M059J (cell line): Measurements from ENCODE around the gene CCRL2. TPM values are rescaled to one million over a fixed set of nuclear protein-coding genes. Genes with fewer than 3 reads are reported as not detected.
A peak's percentile ranks its signal among the peaks of the same experiment; 100 is the strongest.
"Not testable (repeated sequence)": the region's sequence is repeated elsewhere in the genome, so short reads cannot be mapped to it uniquely, and the experiment has no call there.

Source experiments
- DNase-seq: peaks from one replicate; pipeline ENCODE4 v3.0.0-alpha.2; 2012; ENCODE audit warnings: low read depth
- total RNA-seq: library from RNA; depleted of rRNA; stranded (reverse); fragments of >200 nt; shearing (Covaris generic); gene quantifications from 2 replicates; pipeline ENCODE4 v1.2.3, GENCODE V29; 2014

The CCRL2 gene
- total RNA-seq, 1 experiment from 2014 or later, result 1.0 TPM

DNA sequence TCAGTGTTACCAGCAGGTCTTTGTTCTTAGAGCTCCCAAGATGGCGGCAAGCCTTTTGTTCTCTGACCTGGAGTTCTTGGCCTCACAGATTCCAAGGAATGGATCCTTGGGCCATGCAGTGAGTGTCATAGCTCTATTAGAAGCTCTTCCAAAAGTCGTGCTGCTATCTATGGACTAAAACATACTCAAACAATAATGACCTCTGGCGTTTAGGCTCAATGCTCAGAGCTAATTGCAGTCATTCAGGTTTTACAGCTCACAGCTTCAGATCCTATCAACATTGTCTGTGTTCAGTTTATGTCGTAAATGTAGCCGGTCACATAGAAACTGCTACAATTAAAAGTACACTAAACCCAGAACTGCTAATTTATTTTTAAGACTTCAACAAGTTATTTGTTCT is 22.2 kb downstream of the CCRL2 start:
- DNase-seq, result no peak

DNA sequence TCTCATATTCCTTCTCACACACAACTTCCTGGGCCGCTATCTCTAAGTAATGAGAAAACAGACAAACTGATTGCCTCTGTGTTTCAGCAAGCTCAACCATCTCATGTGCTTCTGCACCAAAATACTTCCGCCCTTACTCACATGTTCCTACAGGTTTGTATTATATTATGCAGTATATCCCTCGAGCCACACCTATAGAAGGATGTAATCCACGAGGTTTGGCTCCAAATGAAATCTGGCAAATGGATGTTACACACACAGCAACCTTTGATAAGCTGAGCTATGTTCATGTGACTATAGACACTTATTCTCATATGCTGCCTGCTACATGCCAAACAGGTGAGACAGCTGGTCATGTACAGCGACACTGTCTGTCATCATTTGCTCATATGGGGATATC is 22.6 kb downstream of the CCRL2 start:
- DNase-seq, result no peak

DNA sequence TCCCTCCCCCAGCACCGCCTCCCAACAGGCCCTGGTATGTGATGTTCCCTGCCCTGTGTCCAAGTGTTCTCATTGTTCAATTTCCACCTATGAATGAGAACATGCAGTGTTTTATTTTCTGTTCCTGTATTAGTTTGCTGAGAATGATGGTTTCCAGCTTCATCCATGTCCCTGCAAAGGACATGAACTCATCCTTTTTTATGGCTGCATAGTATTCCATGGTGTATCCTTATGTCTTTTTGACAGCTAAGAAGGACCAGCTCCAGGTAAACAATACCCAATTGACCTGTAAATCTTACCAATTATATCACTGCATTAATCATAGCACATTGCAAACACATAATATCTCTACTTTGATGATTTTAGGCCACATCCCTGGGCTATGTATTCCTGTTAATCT is 23.8 kb downstream of the CCRL2 start:
- not testable (repeated sequence) for DNase-seq

DNA sequence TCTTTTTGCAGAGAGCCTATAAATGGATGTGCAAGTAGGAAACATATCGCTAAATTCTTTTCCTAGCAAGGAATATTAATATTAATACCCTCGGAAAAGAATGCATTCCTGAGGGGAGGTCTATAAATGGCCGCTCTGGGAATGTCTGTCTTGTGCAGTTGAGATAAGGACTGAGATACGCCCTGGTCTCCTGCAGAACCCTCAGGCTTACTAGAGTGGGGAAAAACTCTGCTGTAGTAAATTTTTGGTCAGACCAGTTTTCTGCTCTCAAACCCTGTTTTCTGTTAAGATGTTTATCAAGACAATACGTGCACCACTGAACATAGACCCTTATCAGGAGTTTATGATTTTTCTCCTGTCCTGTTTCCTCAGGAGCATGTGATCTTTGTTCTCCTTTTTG is 24.8 kb downstream of the CCRL2 start:
- not testable (repeated sequence) for DNase-seq

DNA sequence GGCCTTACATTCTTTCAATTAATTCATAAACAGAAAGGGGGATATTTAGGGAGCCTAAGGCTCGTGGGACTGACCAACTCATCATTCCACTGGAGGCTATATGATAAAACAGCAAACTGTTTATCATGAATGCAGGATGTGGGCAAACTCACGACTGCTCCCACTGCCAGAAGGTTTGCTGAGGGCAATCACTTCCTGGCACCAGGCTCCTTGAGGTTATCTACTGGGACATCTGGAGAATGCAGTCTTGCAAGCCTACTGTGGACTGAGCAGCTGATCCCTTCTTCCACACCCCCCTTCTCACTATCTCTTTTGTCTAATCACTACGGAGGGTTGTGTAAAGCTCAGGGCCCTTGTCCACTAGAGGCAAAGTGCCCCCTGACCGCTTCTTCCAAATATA is 26.1 kb downstream of the CCRL2 start:
- peak; percentile 29 for DNase-seq

DNA sequence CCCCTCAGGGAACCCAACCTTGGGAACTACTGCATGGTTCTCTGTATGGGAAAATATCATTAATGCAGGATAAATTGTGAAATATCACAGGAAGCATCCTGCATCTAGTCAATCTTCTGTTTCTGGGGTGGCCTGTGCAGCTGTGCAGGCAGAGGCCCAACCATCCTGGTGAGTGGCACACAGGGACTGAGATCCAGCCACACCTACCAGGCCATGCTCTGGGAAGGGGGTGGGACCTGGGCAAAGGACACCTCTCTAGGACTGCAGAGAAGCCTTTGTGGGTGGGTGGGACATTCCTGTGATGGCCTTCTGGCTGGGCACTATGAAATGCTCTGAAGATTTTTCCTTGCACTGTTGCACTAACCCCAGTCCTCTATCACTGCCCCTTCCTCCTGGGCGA is 26.8 kb downstream of the CCRL2 start:
- no peak for DNase-seq

DNA sequence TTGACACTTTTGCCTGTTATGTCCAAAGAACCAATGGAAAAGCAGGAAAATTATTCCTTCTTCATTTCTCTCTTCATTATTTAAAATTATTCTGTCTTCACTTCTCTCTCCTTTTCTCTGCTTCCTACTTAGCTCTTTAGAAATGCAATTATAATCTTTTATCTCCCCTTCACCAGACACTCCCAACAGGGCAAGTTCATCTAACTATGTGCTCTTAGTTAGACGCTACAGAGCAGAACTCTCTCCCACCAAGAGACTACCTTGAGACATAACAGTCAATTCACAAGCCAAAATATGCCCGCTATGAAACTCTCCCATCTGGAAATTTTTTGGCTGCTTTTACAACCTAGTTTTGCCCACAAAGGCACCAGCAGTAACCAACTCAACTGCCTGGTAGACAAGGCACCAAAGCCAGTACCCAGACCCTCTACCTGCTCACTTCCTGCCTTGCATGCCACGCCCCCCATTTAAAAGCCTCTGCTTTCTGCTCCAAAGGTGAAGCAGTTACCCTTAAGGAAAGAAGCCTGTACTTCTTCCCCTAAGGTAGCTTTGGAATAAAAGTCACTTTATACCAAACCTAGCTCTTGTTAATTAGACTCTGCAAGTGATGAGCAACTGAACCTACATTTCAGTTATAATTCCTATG is 28.1 kb downstream of the CCRL2 start:
- no peak for DNase-seq

DNA sequence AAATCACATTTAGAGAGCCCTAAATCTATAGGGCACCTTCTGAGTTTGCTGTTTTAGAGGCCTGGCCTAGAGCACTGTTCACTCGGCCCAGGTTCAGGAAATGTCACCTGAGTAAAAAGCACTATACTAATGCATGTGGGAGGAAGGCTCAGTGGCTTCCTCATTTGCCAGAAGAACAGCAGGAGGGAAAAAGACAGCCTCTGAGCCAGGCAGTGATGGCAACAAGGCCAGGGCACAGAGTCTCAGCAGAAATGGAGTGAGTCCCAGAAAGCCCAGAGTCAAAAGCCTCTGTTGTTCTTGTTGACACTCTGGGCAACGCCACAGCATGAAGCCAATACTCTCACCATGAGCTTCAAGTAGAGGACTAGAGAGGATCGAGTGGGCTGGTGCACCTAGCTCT is 31.8 kb downstream of the CCRL2 start:
- no peak for DNase-seq

DNA sequence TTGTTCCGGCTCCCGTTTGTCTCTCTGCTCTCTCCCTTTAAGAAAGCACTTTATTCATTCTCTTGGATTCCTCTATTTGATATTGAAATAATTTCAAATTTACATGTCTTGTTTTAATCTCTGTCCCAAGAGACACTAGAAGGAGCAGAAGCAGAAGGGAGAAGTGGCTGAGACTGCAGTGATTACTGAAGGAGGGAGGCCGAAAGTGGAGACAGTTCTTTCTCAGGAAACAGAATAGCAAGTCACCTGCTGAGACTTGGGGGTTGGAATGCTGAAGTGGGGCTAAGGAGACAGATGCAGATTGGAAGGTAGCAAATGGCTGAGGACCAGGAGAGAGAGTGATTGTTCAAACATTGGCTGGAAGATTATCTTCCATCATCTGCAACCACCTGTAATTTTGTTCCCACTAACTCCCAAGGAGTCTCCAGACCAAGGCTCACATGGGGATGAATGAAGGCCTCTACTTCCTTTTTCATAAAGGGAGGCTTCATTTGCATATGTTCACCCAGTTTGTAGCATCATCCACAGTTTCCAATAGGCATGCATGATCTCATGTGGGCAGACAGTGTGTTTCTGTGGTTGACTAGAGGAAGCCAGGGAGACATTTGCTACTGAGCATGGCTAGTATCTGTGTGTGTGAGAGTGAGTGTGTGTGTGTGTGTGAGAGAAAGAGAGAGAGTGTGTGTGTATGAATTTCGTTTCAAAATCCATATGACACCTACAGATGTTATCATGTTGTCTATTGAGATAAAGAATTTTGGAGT is 33.7 kb downstream of the CCRL2 start:
- DNase-seq, result no peak

DNA sequence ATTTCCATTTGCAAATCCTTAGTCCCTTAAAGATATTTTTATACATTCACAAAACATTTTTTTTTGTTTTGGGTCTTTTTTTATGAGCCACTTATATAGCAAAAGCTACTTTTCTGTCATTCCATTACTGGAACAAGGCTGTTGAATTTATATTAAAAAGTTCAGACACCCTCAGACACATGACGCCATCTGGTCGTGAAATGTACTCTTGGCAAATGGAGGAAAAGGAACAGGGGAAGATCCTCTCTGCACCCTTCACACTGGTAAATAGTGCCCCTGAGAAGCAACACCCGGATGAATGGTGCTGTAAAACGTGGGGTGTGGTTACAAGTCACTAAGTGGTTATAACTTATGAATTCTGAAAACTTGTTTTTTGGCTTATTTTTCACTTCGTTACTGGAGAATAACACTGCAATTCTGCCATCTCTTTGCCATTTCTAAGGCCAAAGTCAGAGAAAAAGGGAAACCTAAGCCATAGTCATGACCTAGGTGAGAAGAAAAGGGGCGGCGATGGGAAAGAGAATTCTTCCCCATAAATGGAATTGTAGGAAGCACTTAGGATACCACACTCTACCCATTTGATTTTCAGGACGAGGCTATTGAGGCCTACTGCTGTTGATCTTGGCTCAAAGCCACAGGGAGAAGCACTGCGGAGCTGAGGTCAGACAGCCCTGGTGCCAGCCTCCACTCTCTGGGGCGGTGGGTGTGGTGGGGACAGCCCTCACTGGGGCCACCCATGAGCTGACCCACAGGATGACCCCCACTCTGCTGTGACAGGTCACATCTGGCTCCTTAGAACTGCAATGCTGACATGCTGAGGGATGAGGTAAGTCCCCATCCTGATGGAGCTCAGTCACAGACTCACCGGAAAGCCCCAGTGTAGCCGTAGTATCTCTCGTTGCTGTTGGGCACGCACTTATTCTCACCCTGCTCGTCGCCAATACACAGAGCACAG is 35.8 kb downstream of the CCRL2 start:
- DNase-seq, result no peak

DNA sequence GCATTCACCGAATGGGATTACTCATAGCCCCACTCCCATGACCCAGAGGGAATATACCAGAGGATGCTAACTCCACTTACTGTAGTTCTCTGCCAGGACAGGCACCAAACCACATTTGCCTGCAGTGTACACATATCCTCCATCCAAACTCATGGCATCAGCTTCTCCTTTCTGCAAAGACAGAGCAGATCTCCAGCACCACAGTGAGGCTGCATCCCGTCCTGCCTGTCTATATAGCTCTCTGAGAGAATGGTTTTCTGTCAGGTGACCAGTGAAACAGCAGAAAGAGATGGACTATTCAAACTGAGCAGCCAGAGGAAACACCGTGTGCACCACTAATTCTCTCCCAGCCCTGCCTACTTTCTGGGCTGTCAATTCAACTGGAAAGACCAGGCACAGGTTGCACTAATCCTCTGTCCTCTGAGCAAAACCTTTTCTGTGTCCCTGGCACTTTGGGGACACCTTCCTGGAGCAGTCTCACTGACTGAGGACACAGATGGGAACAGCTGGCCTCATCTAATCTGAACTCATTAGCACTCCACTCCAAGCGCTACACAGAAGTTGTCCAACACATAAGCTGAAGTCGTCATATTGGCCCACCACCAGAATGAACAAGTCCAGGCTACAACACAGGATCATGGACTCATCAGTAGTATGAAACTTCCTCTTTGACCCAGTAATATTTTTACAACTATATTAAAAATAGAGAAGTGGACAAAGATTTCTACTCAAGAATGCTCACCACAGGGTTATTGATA is 40.3 kb downstream of the CCRL2 start:
- DNase-seq, result no peak

DNA sequence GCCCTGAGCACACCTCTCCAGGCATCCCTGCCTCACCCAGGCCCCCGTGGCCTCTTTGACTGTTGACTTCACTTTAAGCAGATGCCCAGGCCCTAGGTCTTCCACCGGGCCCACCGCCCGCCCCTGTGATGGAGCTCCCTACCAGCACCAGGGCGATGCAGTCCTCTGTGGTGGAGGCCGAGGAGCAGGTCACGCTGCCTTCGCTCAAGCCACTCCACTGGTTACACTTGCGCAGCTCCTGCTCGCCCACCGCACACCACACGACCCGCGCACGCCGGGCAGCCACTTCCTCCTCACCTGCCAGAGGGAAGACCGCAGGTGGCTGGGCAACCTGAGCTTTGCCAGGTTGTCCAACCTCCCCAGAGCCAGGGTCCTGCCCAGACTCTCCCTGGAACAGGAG is 41.7 kb downstream of the CCRL2 start:
- no peak for DNase-seq

DNA sequence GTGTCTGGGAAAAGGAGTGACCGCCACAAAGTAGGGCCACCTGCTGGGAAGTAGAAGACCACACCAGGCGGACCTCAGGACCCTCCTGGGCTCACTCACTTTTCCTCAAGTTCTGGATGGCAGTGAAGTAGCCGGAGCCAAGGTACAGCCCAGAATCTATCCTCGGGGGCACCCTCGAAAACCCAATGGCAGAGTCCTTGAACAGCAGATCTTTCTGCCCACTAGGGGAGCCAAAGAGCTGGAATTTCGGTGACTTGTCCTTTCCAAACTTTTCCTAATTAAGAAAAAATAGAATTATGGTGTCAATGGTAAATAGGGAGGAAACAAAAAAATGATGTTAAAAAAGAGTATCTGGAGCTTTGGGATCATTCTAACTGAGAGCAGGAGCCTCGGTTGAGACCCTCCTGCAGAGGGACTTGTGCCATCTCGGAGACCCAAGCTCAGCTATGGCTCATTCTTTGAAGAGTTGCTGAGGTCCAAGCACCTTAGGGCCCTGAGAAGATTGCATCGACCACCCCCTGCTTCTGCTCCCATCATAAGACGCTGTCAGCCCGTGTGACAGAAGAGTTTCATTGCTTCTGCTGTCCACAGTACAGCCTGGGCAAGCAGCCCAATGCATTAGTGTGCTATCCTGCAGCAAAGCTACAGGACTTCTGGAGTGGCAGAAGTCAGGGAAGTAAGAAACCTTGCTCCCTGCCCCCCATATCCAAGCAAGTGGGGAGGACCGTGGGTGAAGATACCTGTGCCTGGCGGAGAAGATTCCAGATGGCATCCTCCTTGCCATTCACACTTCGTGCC is 42.9 kb downstream of the CCRL2 start:
- peak; percentile 16 for DNase-seq

DNA sequence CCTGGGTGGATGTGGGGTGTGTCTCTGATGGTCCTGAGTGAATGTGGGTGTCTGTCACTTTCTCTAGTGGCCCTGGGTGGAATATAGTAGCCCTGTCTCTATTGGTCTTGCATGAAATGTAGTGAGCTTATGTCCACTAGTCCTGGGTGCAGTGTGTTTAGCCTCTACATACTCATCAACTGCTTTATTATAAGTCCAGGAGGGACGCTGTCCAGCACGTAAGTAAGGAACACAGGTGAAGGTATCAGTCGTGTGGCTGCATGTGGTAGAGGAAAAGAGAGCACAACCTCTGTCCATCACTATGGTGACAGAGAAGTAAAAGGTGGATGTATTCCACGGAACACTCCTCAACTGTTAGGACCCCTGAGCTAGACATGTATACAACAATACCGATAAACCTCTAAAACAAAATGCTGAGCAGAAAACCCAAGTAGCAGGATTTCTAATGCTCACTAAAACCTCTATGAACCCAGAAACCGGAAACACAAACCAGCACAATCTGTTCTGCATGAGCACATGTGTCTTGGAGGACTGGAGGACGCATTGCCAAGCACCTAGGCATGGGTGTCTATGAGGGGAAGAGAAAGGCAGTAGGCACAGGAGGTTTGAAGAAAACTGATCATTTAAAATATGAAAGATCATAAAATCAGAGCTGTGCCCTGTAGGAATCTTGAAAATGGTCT is 46.6 kb downstream of the CCRL2 start:
- DNase-seq, result no peak

DNA sequence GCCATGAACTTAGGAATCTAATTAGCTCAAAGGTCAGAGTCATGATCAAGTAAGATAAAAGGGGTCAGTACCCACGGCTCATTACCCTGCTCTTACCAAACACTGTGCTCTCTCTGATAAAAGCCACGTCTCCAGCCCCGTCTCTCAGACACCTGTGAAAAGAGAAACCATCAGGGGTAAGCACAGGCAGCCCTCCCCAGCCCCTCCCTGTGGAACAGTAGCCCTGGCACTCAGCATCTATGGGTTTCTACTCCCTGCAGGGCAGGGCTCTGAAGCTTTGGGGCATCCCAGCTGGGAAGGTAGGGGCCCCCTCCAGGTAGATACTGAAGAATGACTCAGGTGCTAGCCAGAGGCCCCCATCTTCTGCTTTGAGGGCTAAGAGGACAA is 47.1 kb downstream of the CCRL2 start:
- DNase-seq, result no peak

DNA sequence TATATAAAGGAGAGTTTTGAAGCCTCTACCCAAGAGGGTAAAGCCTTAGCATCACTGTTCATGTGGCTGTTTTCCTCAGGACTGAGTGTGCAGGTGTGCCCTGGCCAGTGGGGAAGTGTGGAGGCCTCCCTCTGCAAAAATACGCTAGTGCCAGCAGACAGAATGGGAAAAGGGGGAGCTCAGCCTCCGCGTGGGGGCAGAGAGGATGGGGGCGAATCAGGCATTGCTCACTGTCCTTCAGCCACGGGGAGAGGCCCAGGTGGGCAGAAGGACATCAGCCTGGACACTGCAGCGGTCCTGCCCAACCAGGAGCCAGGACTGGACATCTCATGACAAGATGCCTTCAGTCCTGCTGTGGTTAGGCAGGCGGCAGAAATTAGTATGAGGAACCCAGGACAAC is 47.5 kb downstream of the CCRL2 start:
- no peak for DNase-seq

DNA sequence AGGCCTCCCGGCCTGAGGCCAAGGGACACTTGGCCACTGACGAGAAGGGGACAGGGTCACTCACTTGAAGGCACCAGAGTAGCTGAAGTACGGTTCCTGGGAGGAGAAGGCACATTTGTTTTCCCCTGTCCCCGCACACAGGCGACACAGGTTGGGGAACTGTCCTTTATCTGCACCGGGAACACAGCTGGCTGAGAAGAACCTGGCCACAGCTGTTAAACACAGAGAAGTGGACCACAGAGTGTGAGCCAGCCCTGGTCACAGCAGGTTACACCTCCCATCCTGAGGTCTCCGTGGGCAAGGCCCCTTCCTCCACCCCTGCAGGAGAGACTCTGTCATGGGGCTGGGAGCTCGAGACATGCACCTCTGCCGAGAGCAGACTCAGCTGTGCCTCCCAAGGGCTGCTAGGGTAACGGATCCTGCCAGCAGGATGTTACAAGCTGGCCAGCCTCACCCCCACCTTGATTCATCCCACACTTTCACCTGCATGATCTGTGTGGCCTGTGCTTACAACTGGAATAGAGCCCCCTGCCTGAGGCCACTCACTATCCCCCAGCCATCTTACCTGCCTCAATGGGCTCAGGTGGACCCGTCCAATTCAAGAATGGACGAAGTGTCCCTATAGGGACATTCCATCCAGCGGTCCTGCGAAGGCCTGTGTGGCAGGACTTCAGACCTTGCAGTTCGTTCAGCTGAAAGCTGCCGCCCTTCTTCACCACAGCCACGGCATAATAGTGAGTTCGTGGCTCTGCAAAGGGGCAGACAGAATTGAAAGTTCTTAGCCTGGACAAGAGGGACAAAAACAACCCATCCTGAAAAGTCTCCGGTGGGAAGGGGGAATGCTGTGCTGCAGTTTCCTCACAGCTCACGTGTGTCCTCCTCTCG is 48.4 kb downstream of the CCRL2 start:
- DNase-seq, result no peak

DNA sequence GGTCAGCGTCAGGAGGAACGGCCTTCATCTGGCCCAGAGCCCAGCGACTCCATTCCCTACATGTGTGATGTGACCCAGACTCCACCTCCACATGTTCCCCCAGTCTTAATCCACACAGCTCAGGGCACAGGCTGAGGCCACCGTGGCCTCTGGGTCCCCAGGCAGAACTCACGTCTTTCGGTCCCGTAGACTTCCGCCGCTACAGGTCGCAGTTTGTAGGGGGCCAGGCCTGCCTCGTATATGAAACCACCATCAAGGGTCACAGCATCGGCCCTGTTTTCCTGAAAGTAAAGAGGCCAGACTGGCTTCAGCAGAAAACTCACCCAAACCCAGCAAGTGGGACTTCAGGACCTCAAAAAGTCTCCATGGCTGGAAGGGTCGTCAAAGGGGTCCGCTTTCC is 49.1 kb downstream of the CCRL2 start:
- no peak for DNase-seq
